ENCODE results near the gene RPL13. TPM values are rescaled to one million over a fixed set of nuclear protein-coding genes. Genes with fewer than 3 reads are reported as not detected.
A peak's percentile ranks its signal among the peaks of the same experiment; 100 is the strongest.

Gene RPL13
- total RNA-seq, 1 experiment from 2014 or later: 2,846 TPM

DNA sequence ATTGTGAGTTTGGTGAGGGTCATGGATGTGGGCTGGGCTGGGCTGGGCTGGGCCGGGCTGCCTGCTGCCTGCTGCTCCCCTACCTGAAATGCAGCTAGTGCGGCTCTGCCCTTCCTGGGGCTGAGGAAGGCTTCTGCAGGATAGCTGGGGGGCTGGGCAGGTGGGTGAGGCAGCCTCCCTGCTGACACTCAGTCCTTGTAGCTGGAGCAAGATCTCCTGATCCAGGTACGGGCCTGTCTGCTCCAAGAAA, 4.7 kb downstream of the RPL13 start:
- TF ChIP-seq CTCF (IDR thresholded peaks at IDR 0.05; ENCODE audit: insufficient read depth in 1 of 2, low read depth in 1 of 2, low read length in 1 of 2, severe bottlenecking in 1 of 2, unreplicated experiment in 1 of 2): no peak
- no TSS peak for BruUV-seq (replicated peaks)
- H3K4me1 Mint-ChIP-seq (ENCODE audit: low read depth, unreplicated experiment): peaks cover 26% of the 10 kb centered on the region
- peak overlapping the region; percentile 48 for H3K4me3 Mint-ChIP-seq (ENCODE audit: unreplicated experiment)
- intact Hi-C loops (cut with micrococcal nuclease; ENCODE audit: unreplicated experiment): no loop called here
- peaks cover 97% of the 10 kb centered on the region for H3K36me3 Mint-ChIP-seq (ENCODE audit: insufficient read depth, unreplicated experiment)
- Histone ChIP-seq H3K36me3 (ENCODE audit: control insufficient read depth, insufficient read depth, low read length) (peaks cover 20% of the 10 kb centered on the region), H3K4me1 (peaks cover 28% of the 10 kb centered on the region), H3K9me3 (no peaks in the 10 kb centered on the region), H3K4me3 (ENCODE audit: low read depth, low read length) (no peak overlapping the region), H3K27me3 (replicated peaks; ENCODE audit: control insufficient read depth, insufficient read depth, low read length) (no peaks in the 10 kb centered on the region)
- POLR2A ChIA-PET: interaction anchor here (0.6 kb wide), 1 partner anchor 130 kb away, joined by 3 read pairs; no protein-coding TSS in a partner anchor
- H3K27ac Mint-ChIP-seq (ENCODE audit: unreplicated experiment): peak overlapping the region; percentile 81
- no peaks in the 10 kb centered on the region for H3K27me3 Mint-ChIP-seq (ENCODE audit: insufficient read depth, unreplicated experiment)
- CTCF ChIA-PET: no interaction called here
- DNase-seq: peak in 1 of 2 experiments; percentile 69
- H3K9me3 Mint-ChIP-seq (ENCODE audit: unreplicated experiment): no peaks in the 10 kb centered on the region

DNA sequence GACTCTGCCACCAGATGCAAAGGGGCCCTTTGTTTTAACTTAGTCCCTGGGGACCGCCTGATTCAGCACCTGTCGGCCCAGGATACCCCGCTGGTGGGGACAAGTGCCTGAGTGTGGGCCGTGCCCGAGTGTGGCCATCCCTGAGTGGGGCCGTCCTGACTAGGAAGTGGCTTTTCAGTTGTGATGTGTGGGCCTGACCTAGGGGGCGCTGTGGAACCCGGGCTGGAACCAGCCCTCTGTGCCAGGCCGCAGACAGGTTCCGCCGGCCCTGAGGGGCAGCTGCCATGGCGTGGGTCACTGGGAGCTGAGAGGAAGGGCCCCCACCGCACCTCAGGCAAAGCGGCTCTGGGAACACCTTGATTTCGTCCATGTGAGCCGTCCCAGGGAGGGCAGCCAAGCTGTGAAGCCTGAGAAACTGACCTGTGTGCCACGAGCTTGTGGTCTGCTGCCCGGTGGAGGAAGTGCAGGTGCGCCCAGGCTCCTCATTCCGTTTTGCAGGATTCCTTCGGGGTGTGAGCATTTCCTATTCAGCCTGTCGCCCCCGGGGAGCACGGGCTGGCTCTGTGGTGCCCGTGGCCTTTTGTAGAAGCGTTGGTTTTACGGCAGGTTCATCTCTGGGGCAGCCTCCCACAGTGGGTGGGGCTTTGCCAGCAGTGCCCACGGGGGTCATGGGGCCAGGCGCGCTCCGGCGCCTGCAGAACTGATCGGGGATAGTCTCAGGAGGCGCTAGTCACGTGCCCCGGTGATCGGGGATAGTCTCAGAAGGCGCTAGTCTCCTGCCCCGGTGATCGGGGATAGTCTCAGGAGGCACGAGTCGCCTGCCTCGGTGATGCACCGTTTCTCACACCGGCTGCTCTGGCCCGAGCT, 5.3 kb downstream of the RPL13 start:
- no peaks in the 10 kb centered on the region for H3K9me3 Mint-ChIP-seq (ENCODE audit: unreplicated experiment)
- intact Hi-C loops (cut with micrococcal nuclease; ENCODE audit: unreplicated experiment): no loop called here
- DNase-seq: peak; percentile 60 to 65
- H3K4me1 Mint-ChIP-seq (ENCODE audit: low read depth, unreplicated experiment): peaks cover 26% of the 10 kb centered on the region
- Histone ChIP-seq H3K27me3 (replicated peaks; ENCODE audit: control insufficient read depth, insufficient read depth, low read length) (no peaks in the 10 kb centered on the region), H3K36me3 (ENCODE audit: control insufficient read depth, insufficient read depth, low read length) (peaks cover 20% of the 10 kb centered on the region), H3K4me3 (ENCODE audit: low read depth, low read length) (no peak overlapping the region), H3K4me1 (peaks cover 28% of the 10 kb centered on the region), H3K9me3 (no peaks in the 10 kb centered on the region)
- H3K4me3 Mint-ChIP-seq (ENCODE audit: unreplicated experiment): peak overlapping the region; percentile 48
- H3K27me3 Mint-ChIP-seq (ENCODE audit: insufficient read depth, unreplicated experiment): no peaks in the 10 kb centered on the region
- ChIA-PET POLR2A (interaction anchor here (0.6 kb wide), 1 partner anchor 131 kb away, joined by 3 read pairs; no protein-coding TSS in a partner anchor), CTCF (no interaction called here)
- H3K27ac Mint-ChIP-seq (ENCODE audit: unreplicated experiment): peak overlapping the region; percentile 81
- no TSS peak for BruUV-seq (replicated peaks)
- TF ChIP-seq CTCF (IDR thresholded peaks at IDR 0.05; ENCODE audit: insufficient read depth in 1 of 2, low read depth in 1 of 2, low read length in 1 of 2, severe bottlenecking in 1 of 2, unreplicated experiment in 1 of 2): peak; percentile 54 to 61
- H3K36me3 Mint-ChIP-seq (ENCODE audit: insufficient read depth, unreplicated experiment): peaks cover 97% of the 10 kb centered on the region

DNA sequence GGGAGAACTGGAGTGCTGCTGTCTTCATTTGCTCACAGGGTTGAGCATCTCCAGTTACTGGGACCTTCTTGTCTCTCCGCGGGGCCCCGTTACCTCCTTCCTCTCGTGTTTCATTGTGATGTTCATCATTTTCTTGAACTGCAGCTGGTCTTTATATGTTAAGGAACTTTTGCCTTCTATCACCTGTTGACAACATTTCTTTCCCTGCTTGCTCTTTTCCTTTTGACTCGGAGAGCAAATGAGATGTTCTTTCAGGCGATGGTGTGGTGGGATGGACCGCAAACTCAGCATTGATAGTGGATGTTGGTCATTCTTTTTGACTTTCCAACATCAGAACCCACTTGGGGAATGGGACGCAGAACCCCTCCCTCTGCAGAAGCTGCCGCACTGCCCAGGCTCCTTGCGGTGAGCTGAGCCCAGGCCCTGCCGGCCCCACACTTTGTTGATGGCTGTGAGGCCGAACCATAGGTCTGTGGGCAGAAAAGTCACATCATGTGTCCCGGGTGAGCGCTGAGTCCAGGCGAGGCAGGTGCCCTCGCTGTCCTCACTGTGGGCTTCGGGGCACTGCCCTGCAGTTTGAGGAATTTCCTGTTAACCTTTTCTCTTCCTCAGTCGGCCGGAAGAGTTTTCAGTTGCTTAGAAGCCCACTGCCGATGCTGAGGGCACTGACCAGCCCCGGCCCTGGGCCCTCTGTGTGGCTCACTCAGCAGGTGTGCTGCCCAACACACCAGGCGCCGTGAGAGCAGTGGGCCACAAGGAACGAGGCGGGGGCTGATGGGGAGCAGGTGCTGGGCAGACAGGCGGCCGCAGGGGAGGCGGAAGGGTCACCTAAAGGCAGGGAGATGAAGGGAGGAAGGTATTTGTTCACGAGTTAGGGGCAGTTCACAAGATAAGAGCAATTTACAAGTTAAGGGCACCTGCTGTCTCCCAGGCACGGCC, 7.4 kb downstream of the RPL13 start:
- peak overlapping the region; percentile 80 for H3K27ac Mint-ChIP-seq (ENCODE audit: unreplicated experiment)
- H3K36me3 Mint-ChIP-seq (ENCODE audit: insufficient read depth, unreplicated experiment): peaks cover 83% of the 10 kb centered on the region
- peak overlapping the region; percentile 22 for H3K4me3 Mint-ChIP-seq (ENCODE audit: unreplicated experiment)
- DNase-seq: peak; percentile 57 to 66
- H3K9me3 Mint-ChIP-seq (ENCODE audit: unreplicated experiment): no peaks in the 10 kb centered on the region
- no peaks in the 10 kb centered on the region for H3K27me3 ChIP-seq (replicated peaks; ENCODE audit: control insufficient read depth, insufficient read depth, low read length)
- no peak for TF ChIP-seq CTCF (IDR thresholded peaks at IDR 0.05; ENCODE audit: insufficient read depth in 1 of 2, low read depth in 1 of 2, low read length in 1 of 2, severe bottlenecking in 1 of 2, unreplicated experiment in 1 of 2)
- H3K36me3 ChIP-seq (ENCODE audit: control insufficient read depth, insufficient read depth, low read length): peaks cover 11% of the 10 kb centered on the region
- intact Hi-C loops (cut with micrococcal nuclease; ENCODE audit: unreplicated experiment): no loop called here
- H3K27me3 Mint-ChIP-seq (ENCODE audit: insufficient read depth, unreplicated experiment): no peaks in the 10 kb centered on the region
- no TSS peak for BruUV-seq (replicated peaks)
- ChIA-PET CTCF (no interaction called here), POLR2A (no interaction called here)
- peaks cover 28% of the 10 kb centered on the region for H3K4me1 ChIP-seq
- H3K9me3 ChIP-seq: no peaks in the 10 kb centered on the region
- peaks cover 31% of the 10 kb centered on the region for H3K4me1 Mint-ChIP-seq (ENCODE audit: low read depth, unreplicated experiment)
- no peak overlapping the region for H3K4me3 ChIP-seq (ENCODE audit: low read depth, low read length)
